HG02763 (cell line): Measurements from ENCODE around the gene OR10H1.
"Not testable (repeated sequence)": the region's sequence is repeated elsewhere in the genome, so short reads cannot be mapped to it uniquely, and the experiment has no call there.

ENCODE experiments used
- ATAC-seq: cut with Tn5 transposase; IDR thresholded peaks from one replicate; pipeline ENCODE4 v1.9.1; 2021; ENCODE audit warnings: mild to moderate bottlenecking, moderate library complexity; ENCODE audit not compliant: unreplicated experiment

The OR10H1 gene

GRCh38 chr19:15815306-15815705 is at the start of gene OR10H1:
TSS of gene OR10H1 (minus strand) at chr19:15815664. CDS start at chr19:15808037, 7,627 bp downstream.
- no peak for ATAC-seq

GRCh38 chr19:15864824-15865223 is 49.4 kb upstream of the OR10H1 start:
- ATAC-seq, result no peak

GRCh38 chr19:15863272-15863671 is 47.8 kb upstream of the OR10H1 start:
- no peak for ATAC-seq

GRCh38 chr19:15862444-15862843 is 47.0 kb upstream of the OR10H1 start:
- ATAC-seq, result no peak

GRCh38 chr19:15860522-15860921 is 45.1 kb upstream of the OR10H1 start:
- ATAC-seq, result no peak

- no peak for ATAC-seq
These were observed 43.7 kb upstream of the OR10H1 start for GRCh38 chr19:15859187-15859586.

- no peak for ATAC-seq
These were observed 34.9 kb upstream of the OR10H1 start for GRCh38 chr19:15850385-15850784.

GRCh38 chr19:15846923-15847322 is 31.5 kb upstream of the OR10H1 start:
- no peak for ATAC-seq

GRCh38 chr19:15843894-15844222 is 28.4 kb upstream of the OR10H1 start:
- not testable (repeated sequence) for ATAC-seq

- ATAC-seq, result no peak
These were observed 27.9 kb upstream of the OR10H1 start for GRCh38 chr19:15843203-15843893.

- no peak for ATAC-seq
These were observed 26.6 kb upstream of the OR10H1 start for GRCh38 chr19:15841875-15842569.

GRCh38 chr19:15840833-15841232 is 25.4 kb upstream of the OR10H1 start:
- no peak for ATAC-seq

GRCh38 chr19:15839888-15840287 is 24.4 kb upstream of the OR10H1 start:
- ATAC-seq, result not testable (repeated sequence)

GRCh38 chr19:15838351-15838750 is 22.9 kb upstream of the OR10H1 start:
- no peak for ATAC-seq

GRCh38 chr19:15837221-15837731 is 21.8 kb upstream of the OR10H1 start:
- ATAC-seq, result no peak

GRCh38 chr19:15836330-15837220 is 21.1 kb upstream of the OR10H1 start:
- peak; percentile 91 for ATAC-seq

GRCh38 chr19:15835565-15836329 is 20.3 kb upstream of the OR10H1 start:
- ATAC-seq, result not testable (repeated sequence)

- not testable (repeated sequence) for ATAC-seq
These were observed 18.8 kb upstream of the OR10H1 start for GRCh38 chr19:15834232-15834631.

GRCh38 chr19:15831626-15832025 is 16.2 kb upstream of the OR10H1 start:
- ATAC-seq, result no peak

- no peak for ATAC-seq
These were observed 14.3 kb upstream of the OR10H1 start for GRCh38 chr19:15829786-15830185.

- no peak for ATAC-seq
These were observed 13.8 kb upstream of the OR10H1 start for GRCh38 chr19:15829306-15829698.
